ENCODE measurements around the gene IL10RB. TPM values are rescaled to one million over a fixed set of nuclear protein-coding genes. Genes with fewer than 3 reads are reported as not detected.

IL10RB gene
- total and polyA plus RNA-seq, 2 of the 8 experiments (the other 6 are each of a cell fraction or from before 2014, with no cell fraction given): 2.7 to 3.2 TPM

- TF ChIP-seq TCF12 (IDR thresholded peaks at IDR 0.05; ENCODE audit: low read depth, low read length): no peak
- no peak for TF ChIP-seq MAX (IDR thresholded peaks at IDR 0.05)
- no peak for TF ChIP-seq RFX5 (IDR thresholded peaks at IDR 0.05; ENCODE audit: borderline replicate concordance, low read depth, low read length)
- no peak for TF ChIP-seq ATF3 (IDR thresholded peaks at IDR 0.05; ENCODE audit: insufficient read depth, low read depth, low read length)
- TF ChIP-seq RAD21 (IDR thresholded peaks at IDR 0.05 in 1 of 2, conservative IDR thresholded peaks at IDR 0.05 in 1 of 2; ENCODE audit: low read depth in 2 of 2, low read length in 2 of 2): no peak
- no peak for TF ChIP-seq NANOG (IDR thresholded peaks at IDR 0.05; ENCODE audit: insufficient read depth, low read depth, low read length, poor library complexity, severe bottlenecking)
- TF ChIP-seq SP4 (IDR thresholded peaks at IDR 0.05; ENCODE audit: low read length): no peak
- TF ChIP-seq KDM4A (IDR thresholded peaks at IDR 0.05; ENCODE audit: low read depth, low read length, severe bottlenecking): peak; percentile 24
- no peak for TF ChIP-seq GABPA (IDR thresholded peaks at IDR 0.05; ENCODE audit: borderline replicate concordance, insufficient read depth, low read length)
These were observed 59.3 kb downstream of the IL10RB start (continued) for GRCh38 chr21:33325222-33326067.

Measured in H1 (cell line).